Raji (cell line): ENCODE measurements around the gene STRN.

Source experiments
- POLR2A ChIP-seq: IDR thresholded peaks from 2 replicates; pipeline ENCODE4 v1.6.1; 2011; ENCODE audit warnings: low read depth, low read length, control low read depth; ENCODE audit not compliant: insufficient read depth

The STRN gene

GRCh38 chr2:36812196-36812595 lies 154.1 kb downstream of the STRN start:
- no peak for TF ChIP-seq POLR2A

- no peak for TF ChIP-seq POLR2A
Measured at GRCh38 chr2:36811071-36811470, 155.3 kb downstream of the STRN start.

GRCh38 chr2:36809069-36809445 lies 157.3 kb downstream of the STRN start:
- no peak for TF ChIP-seq POLR2A

GRCh38 chr2:36808386-36809068 lies 157.8 kb downstream of the STRN start:
- no peak for TF ChIP-seq POLR2A

GRCh38 chr2:36807223-36807886 lies 159.0 kb downstream of the STRN start:
- no peak for TF ChIP-seq POLR2A

- no peak for TF ChIP-seq POLR2A
Measured at GRCh38 chr2:36805635-36806224, 160.6 kb downstream of the STRN start.

GRCh38 chr2:36802952-36803351 lies 163.4 kb downstream of the STRN start:
- no peak for TF ChIP-seq POLR2A

GRCh38 chr2:36801088-36801487 lies 165.2 kb downstream of the STRN start:
- TF ChIP-seq POLR2A = no peak

GRCh38 chr2:36800381-36800780 lies 166.0 kb downstream of the STRN start:
- no peak for TF ChIP-seq POLR2A

- no peak for TF ChIP-seq POLR2A
Measured at GRCh38 chr2:36798724-36799123, 167.6 kb downstream of the STRN start.

- TF ChIP-seq POLR2A = no peak
Measured at GRCh38 chr2:36797324-36798070, 168.8 kb downstream of the STRN start.
